ENCODE results near the gene PCBP3.
A peak's percentile ranks its signal among the peaks of the same experiment; 100 is the strongest.

Gene PCBP3

GRCh38 chr21:45630066-45630694 lies 13.3 kb upstream of the PCBP3 start:
- no peak overlapping the region for H3K27ac ChIP-seq
- TF ChIP-seq CTCF (IDR thresholded peaks at IDR 0.05) (no peak), ZFX (IDR thresholded peaks at IDR 0.05; ENCODE audit: borderline replicate concordance) (no peak)

GRCh38 chr21:45630876-45631275 lies 12.6 kb upstream of the PCBP3 start:
- TF ChIP-seq CTCF (IDR thresholded peaks at IDR 0.05): no peak
- TF ChIP-seq ZFX (IDR thresholded peaks at IDR 0.05; ENCODE audit: borderline replicate concordance): no peak
- H3K27ac ChIP-seq: no peak overlapping the region

- TF ChIP-seq ZFX (IDR thresholded peaks at IDR 0.05; ENCODE audit: borderline replicate concordance) (no peak), CTCF (IDR thresholded peaks at IDR 0.05) (no peak)
- H3K27ac ChIP-seq: no peak overlapping the region
Measured at GRCh38 chr21:45631540-45631939, 12.0 kb upstream of the PCBP3 start.

DNA sequence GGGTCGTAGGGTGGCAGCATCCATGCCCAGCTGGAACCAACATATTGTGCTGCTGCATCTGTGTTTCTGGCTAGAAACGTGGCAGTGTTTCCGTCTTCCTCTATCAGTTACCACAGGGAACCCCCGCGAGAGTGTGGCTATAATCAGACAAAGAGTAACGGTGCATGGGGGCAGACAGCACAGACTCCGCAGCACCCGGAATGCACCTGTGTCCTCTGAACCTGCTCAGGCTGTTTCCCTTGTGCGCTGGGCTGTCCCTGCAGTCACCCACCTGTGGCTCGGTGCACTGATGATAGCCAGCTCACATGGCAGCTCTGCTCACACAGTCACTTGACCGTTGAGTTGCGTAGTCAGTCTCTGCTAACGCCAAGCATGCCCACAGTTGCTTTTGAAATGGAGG lies 11.4 kb upstream of the PCBP3 start:
- TF ChIP-seq CTCF (IDR thresholded peaks at IDR 0.05): no peak
- no peak for TF ChIP-seq ZFX (IDR thresholded peaks at IDR 0.05; ENCODE audit: borderline replicate concordance)
- no peak overlapping the region for H3K27ac ChIP-seq

DNA sequence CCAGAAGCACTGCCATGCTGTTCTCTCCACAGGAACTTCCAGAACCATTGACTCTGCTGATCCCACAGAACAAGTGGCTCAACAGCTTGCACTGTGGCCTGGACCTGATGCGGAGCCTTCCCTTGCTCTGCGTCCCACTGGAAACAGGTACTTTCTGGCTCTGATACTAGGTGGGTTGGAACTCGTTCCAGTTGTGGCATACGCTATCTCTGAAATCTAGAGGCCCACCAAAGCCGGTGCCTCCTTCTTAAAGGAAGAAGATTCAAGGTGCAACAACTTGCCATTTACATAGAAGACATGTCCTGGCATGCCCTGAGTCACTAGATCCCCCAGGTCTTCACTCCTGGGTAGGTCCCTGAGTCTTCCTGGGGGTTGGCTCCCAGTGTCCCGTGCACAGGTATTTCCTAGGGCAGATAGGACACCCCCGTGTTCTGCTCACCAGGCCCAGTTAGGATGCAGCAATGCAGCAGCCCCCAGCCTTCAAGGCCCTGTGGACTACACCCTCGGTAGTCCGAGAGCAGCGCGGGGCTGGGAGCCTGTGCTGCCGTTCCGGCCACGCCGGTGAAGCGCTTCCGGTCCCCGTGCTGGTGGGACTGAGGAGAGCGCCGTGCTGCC lies 10.8 kb upstream of the PCBP3 start:
- H3K27ac ChIP-seq: no peak overlapping the region
- TF ChIP-seq CTCF (IDR thresholded peaks at IDR 0.05): no peak
- no peak for TF ChIP-seq ZFX (IDR thresholded peaks at IDR 0.05; ENCODE audit: borderline replicate concordance)

DNA sequence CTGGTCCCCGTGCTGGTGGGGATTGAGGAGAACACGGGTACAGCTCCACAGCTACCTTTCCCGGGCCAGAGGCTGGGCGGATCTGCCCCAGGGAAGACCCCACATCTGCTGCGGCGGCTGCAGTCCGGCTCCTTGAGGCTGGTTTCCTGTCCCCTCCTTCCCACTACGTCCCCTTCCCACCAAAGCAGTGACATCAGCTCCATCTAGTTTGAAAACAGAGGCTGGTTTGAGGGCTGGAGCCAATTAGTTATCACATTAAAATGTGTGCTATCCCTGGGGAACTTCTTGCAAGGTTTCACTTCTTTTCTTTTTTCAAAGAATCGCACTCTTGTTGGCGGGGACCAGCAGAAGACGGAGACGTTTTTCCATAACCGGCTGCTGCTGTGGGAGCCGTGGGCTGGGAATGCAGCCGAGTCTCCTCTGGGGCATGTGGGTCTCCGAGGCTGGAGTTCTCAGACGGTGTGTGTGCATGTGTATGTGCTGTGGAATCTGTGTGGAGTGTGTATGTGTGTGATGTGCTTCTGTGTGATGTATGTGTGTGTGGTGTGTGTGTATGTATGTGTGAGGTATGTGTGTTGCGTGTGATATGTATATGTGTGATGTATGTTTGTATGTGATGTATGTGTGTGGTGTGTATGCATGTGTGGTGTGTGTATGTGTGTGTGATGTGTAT lies 8.9 kb upstream of the PCBP3 start:
- H3K27ac ChIP-seq: peak overlapping the region; percentile 47
- TF ChIP-seq ZFX (IDR thresholded peaks at IDR 0.05; ENCODE audit: borderline replicate concordance) (no peak), CTCF (IDR thresholded peaks at IDR 0.05) (no peak)

All from 22Rv1 (cell line).